DMS114 treated with DMSO at 0.1 percent for 48 hours (cell line): Measurements from ENCODE around the gene LCA5L.
"Not testable (repeated sequence)": the region's sequence is repeated elsewhere in the genome, so short reads cannot be mapped to it uniquely, and the experiment has no call there.

ENCODE experiments used
- DNase-seq: peaks from one replicate; lab custom pipeline; 2025; ENCODE audit not compliant: unreplicated experiment; lab: John Stamatoyannopoulos, UW

The LCA5L gene

DNA sequence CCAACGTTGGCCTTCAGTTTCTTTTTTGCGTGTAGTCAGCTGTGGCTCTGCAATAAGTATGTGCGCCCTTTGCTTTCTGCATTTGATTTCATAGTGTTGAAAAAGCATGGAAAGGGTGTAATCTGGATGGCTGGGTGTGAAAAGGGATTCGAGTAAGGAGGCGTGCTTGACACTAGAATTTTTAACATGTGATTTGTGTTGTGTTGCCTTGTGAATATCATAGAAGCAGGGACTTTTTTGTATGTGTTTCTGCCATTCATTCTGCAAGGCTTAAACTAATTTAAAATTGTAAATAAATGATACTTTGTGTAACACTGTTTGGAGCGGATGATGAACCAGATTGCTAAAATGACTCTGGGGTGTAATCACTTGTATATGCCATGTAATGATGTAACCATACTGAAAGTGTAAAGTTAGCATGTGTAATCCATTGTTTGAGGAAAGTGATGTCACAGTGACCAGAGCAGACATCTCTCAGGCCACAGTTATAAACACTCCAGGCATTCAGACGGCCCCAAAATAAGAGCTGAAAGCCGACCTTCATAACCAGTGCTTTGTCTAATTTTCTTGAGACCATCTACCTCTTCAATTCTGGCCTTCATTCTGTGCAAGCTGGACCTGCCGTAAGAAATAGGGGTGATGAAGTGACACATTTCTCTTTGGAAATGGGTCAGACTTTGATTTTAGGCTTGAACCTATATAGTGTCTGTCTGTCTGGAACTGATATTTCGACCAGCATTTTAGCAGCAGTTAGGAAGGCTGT, 6.8 kb upstream of the LCA5L start:
- DNase-seq = no peak

DNA sequence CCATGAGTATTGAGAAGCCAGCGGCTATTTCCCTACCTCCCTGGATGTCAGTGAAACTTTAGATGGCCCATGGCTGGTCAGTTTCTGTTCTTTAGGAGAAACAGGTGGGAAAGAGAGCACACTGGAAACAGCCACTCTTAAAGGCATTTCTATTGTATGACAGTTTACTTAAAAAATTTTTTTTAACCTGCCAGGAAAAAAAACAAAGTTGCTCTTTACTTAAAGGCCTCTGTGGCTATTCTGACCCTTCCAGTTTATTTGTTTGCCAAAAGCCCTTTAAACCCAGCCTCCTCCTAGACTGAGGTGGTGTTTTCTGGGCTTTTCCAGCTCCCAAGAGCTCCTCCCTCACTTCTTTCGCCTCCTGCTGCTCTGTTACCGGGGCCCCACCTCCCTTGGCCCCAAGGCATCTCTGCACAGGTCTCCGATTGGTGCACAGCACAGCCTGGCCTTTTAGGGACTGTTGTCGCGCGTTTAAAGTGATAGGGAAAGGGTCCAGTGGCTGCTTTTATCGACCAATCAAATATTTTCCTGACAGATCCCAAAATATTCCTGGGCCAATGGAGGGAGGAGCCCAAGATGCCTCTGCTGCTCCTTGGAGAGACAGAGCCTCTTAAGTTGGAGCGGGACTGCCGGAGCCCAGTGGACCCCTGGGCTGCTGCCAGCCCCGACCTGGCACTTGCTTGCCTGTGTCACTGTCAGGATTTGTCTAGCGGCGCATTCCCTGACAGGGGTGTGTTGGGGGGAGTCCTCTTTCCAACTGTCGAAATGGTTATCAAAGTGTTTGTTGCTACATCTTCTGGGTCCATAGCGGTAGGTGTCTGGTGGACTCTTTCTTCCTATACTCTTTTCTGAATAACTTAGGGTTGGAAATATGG, 6.0 kb upstream of the LCA5L start, which contains the start of gene SH3BGR:
SH3BGR (plus strand) TSS at position 639 of the 875 bp plus-strand sequence; CDS start at position 766, 127 bp downstream.
- DNase-seq = no peak

DNA sequence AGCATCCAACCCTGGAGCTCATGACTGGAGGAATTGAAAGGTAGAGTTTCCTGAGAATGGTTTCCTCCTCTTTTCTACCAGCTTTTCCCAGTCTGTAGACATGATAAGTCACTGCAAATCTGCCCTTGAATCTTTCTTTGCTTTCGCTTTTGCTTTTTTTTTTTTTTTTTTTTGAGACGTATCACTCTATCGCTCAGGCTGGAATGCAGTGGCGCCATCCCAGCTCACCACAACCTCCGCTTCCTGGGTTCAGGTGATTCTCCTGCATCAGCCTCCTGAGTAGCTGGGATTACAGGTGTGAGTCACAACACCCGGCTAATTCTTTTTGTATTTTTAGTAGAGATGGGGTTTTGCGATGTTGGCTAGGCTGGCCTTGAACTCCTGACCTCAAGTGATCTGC, 1.7 kb upstream of the LCA5L start:
- no peak for DNase-seq

DNA sequence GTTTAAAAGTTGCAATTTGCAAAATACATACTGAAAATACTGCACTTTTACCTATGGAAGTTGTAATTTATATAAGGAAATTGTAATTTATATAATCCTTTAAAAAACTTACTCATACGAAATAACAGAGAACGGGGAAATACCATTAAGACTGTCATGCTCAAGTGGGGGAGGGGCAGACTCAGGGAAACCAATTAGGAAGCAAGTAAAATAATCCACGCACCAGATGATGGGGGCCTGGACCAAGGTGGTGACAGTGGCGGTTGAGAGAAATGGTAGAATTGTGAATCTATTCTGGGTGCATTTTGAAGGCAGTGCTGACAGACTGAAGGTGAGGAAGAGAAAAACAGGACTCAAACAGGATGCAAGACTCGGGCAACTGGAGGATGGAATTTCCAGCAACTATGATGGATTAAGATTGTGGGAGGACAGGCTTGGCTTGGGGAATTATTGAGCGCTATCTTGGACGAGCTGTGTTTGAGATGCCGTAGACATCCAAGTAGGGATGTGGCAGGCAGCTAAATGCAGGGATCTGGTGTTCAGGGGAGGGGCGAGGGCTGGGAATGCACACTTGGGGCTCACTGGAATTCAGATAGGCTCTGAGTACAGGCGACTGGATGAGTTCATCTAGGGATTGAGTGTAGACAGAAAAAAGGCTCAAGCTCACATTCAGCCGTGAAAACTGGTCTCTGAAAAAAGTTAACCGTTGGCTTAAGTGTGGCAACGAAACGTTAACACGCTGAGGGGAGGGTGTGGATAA, 977 bp downstream of the LCA5L start:
- DNase-seq = no peak

DNA sequence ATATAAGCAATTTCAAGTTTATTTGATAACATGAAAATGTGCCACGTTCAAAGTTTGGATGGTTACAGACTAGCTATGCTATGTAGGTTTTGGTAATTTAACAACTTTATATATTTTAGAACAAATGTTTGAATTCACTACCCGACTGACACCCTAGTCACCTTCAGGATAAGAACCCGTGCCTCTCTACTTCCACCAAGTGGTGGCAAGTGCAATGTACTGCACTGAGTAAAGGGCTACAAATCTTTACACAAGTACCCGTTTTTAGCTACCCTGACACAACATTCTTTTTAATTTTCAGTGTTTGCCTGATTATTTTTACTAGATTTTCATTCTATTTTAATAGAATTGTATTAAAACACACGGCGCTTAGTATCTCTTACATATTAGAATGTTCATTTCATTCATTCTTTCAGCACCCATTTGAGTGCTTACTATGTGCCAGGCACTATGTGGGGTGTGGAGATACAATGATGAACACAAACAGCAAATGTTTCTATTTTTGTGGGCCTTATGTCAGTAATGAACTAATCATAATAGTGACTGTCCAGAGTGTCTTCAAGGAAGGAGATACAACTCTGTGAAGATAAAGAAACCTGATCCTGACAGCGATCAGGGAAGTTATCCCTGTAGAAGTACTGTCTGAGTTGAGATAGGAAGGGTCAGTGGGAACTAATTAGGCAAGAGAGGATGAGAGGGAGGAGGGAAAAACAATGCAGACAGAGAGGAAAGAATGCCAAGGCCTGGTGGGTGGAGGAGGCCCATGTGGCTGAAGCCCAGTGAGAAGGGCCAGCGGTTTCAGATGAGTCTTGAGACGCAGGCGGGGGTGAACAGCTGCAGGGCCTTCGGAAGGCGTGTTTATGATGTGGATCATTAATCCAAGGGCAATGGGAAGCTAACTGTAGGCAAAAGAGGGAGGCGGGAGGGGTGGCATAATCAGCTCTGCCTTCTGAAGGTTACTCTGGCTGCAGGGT, 3.8 kb downstream of the LCA5L start:
- DNase-seq = peak; percentile 25

DNA sequence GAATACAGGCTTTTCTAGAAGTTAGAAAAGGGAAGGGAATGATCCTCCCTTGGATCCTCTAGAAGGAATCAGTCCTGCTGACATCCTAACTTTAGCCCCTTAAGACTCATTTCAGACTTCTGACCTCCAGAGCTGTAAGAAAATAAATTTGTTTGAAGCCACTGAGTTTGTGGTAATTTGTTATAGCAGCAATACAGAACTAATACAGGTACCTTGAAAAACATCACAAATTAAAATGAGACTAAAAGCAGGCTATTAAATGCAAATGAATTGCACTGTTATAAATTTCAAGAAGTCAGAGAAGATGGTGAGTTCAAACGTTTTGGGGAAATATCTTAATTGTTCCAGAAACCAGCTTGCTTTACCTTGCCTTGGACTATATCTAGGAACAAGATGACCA, 6.3 kb downstream of the LCA5L start:
- DNase-seq = no peak

DNA sequence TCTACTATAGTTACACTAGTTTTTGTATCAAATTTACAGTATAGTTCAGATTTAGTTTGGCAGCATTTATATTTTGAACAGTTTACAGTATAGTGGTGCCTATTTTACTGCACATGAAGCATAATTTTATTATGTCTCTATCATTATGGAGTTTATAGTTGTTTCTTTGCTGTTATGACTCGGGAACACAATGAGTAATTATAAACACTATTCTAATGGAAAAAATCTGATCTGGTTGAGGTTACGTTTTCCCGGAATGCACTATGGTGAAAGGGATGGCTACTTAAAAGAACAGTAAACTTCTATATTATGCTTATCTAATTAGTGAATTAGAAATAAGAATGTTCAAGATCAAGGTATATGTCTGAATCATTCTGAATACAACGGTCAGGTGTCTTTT, 10.6 kb downstream of the LCA5L start:
- DNase-seq = no peak

DNA sequence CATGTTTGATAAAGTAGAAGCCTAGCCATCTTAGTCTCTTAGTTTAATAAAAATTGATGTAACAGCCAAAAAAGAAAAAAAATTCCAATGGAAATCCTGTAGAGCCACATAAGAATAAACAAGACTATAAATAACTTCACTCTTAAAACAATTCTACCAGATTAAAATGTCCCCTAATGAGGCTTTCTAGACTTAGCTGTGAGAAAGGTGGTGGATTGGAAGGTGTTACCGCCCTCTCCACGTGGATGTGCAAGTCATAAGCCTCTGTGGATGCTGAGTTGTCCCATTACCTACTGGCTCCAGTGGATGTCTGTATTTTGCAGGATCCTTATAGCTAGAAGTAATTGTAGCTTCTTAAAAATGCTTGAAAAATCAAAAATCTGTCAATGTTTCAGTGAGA, 14.6 kb downstream of the LCA5L start:
- no peak for DNase-seq

DNA sequence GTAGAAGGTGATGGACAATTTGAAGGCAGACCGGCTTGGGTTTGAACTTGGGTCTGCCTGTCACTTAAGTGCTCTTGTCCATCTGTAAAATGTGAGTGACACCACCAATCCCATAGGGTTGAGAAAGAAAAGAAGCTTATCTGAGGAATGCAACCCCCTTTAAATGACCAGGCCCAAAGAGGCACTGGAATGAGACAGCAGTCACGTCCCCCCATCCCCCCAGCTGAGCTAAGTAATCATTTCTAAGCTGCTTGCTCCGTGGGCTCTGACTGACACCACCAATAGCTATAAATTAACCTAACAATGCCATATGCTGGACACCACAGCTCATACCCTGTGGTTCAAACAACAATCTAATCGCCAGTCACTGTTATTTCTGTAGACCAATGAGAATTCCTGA, 15.1 kb downstream of the LCA5L start:
- DNase-seq = no peak

DNA sequence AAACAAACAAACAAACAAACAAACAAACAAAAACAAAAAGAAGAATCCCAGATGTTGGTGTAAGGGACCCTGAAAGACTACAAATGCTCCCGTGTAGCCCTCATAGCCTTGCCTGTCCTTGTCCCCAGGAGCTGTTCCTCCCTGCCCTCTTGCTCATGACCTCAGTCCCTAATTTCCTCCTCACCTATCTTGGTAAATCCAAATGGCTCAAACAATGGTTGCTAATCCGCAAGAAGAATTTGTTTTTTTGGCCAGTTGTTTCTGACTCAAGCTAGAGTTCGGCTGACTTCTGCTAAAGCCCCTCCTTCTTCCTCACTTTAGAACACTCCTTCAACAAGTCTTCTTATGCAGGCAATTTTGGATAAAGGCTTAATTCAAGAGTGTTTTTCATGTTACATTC, 15.6 kb downstream of the LCA5L start:
- no peak for DNase-seq

DNA sequence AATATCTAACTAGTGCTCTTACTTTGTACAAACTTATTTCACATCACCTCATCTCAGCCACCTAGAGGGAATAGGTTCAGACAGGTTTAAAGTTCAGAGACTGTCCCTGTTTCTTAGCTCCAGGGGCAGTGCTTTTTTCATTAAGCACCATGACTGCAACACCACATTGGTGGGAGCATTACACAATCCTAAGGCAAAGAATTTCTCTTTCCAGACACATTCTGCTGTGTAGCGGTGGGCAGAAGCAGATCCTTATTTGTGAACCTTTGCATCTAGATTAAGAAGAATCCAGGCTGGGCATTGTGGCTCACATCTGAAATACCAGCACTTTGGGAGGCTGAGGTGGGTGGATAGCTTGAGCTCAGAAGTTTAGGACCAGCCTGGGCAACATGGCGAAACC, 16.1 kb downstream of the LCA5L start:
- no peak for DNase-seq

DNA sequence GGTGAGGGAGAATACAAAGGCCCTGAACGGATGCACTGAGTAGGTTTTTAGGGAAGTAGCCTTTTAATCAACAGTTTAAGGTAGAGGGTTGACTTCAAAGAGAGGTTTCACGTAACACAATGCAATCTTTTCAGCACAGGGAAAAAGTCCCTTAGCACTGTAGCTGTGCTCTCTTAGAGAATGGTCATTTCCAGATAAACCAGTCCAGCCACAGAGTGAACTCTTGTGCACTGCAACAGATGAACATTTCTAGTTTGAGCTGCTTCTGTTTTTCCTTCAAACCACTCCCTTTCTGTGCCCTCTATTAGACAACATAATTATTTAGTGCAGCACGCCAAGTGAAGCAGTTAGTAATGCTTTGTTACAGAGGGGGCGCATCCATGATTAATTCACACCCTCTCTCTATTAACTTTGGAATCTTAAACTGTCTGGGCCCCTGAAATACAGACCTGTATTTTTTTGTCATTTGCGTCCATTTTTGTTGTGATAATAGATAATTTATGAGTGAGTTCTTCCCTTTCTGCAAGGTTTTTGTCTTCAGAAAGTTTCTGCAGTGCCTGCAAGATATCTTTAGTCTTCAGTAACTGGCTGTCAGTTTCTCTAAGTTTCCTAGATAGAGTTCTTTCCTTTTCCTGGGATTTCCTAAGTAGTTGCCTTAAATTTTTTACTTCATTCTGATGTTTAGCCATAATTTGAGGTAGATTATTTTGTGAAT, 22.9 kb downstream of the LCA5L start:
- DNase-seq = no peak

DNA sequence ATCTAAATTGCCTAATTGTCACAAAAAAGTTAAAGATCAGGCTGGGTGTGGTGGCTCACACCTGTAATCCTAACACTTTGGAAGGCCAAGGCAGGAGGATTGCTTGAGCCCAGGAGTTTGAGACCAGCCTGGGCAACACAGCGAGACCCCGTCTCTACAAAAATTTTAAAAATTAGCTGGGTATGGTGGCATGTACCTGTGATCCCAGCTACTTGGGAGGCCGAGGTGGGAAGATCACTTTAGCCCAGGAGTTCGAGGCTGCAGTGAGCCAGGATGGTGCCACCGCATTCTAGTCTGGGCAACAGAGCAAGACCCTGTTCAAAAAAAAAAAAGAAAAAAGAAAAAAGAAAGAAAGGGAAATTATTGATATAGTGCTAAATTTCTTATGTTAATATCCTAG, 26.4 kb downstream of the LCA5L start:
- DNase-seq = not testable (repeated sequence)

DNA sequence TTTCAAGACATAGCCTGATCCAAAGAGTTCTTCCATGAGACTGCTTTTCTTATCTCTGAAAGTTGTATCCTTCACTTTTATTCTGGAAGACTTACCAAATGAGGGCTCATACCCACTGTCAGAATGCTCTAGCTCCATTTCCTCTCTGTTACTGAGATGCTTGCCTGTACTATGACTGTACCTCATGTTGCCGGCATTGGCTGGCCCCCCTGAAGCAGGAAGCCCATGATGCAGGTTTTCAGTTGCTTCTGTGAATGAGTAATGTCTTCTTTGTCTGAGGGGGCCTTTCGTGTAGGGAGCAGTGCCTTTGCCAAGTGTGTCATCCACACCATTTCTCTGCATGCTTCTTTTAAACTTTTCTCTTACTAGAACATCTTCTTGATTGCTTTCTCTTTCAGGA, 39.5 kb downstream of the LCA5L start:
- DNase-seq = no peak

DNA sequence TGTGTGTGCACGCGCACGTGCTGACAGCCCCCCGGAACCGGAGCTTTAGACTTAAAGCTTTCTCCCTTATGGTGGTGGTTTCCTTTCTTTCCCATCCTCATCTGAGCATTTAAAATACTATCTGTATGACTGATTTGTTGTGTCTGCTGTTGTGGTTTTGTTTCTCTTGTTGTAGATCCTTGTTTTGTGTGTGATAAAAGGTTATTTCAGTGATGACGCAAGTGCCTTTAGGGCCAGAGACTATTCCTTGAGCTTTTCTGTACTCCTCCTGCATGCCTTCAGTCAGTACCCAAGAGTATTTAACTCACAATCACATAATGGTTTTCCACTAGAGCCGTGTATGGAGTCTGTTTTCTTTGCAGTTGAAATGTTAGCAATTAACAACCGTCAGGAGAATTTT, 45.4 kb downstream of the LCA5L start:
- no peak for DNase-seq

DNA sequence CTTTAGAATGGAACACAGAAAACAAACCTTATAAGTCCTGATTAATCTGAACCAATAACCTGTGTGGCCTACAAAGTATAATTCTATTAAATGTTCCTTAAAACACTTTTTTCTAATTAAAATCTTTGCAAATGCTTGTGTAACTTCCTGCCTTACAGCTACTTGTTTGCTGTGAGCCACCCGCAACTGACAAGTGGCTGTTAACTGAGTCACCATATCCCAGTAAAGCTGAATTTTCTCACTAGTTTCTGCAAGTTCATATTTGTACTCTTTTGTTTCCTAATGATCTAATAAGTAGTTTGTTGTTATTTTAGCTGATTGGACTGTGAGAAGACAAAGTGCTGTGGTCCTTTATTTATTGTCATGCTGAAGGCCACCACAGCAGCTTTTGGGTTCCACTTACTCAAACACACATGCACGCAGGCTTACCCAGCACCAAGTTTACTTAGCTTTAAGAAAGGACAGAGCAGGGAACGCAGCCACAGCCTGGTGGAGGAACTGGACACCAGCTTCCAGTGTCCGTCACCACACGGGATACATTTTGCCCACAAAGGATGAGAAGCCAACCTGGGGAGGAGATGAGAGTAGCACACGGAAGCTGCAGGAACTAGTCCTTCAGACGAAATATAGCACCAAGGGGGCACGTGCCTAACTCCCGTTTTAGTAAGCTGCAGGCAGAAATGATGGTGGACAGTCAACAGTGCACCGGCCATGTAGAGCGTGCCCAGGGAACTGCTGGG, 47.8 kb downstream of the LCA5L start:
- no peak for DNase-seq

DNA sequence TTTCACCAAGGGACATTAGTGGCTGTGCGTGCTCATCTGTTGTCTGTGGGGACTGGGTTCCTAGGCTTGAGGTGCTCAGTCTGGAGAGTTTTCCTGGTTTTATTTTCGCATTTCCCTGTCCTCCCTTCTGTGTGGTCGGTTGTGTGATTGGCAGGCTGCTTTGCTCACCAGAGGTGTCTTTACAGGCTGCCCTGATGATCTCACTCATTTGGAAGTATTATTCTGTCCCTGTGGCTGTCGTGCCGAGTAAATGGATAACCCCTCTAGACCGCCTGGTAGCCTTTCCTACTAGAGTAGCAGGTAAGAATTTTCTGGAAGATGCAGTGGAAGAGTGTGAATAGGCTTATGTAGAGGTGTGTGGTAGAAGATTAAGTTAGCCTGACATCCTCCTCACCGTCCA, 52.6 kb downstream of the LCA5L start:
- DNase-seq = no peak

DNA sequence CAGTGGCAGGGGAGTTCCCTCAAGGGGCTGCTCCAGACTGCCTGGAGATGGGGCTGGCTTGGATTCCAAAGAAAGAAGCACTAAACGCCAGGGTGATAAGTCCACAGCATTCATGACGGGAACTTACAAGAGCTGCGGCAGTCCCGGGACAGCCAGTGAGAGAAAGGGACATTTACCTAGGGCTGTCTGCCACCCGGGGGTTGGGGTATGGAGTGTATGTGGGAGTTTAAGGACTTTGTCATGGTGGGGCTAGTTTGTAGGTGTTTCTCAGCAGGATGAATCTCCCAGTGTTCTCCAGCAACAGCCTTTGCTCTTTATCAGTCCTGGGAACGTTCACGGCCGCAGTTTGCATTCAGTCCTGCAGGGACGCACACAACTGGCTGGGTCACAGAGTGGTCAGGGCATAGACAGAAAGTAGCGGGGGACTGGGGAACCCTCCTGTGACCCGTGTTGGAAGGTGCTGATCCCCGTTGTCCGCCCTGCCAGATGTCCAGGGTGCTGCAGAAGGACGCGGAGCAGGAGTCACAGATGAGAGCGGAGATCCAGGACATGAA, 55.3 kb downstream of the LCA5L start:
- DNase-seq = no peak

DNA sequence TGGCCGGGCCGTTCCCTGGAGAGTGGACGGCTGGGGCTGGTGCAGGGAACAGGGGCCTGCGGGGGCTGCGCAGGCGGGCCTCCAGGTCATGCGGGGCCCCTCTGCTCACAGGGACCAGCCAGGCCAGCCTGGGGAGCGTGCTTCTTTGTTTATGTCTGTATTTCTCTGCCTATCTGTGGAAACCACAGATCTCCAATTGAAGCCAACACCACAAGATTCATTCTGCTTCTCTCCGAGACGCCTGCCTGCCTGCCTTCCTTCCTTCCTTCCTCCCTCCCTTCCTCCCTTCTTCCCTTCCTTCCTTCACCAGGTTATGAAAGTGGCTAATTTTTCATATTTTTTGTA, 56.8 kb downstream of the LCA5L start:
- DNase-seq = no peak
